NK-92 (cell line): ENCODE data around the gene CLK4.

Experiments
- DNase-seq: peaks from one replicate; lab custom pipeline; 2025; ENCODE audit not compliant: unreplicated experiment; lab: John Stamatoyannopoulos, UW

Gene CLK4

GRCh38 chr5:178637356-178638074 is 10.7 kb upstream of the CLK4 start:
- DNase-seq = no peak

DNA sequence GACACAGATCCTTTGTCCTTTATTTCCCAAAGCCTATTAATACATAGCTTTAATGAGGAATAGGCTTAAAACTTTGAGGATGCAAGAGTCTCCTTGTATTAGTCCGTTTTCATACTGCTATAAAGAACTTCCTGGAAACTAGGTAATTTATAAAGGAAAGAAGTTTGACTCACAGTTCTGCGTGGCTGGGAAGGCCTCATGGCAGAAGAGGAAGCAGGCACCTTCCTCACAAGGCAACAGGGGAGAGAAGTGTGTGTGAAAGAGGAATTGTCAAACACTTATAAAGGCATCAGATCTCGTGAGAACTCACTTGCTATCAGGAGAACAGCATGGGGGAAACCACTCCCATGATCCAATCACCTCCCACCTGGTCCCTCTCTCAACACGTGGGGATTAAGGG is 5.4 kb upstream of the CLK4 start:
- no peak for DNase-seq

DNA sequence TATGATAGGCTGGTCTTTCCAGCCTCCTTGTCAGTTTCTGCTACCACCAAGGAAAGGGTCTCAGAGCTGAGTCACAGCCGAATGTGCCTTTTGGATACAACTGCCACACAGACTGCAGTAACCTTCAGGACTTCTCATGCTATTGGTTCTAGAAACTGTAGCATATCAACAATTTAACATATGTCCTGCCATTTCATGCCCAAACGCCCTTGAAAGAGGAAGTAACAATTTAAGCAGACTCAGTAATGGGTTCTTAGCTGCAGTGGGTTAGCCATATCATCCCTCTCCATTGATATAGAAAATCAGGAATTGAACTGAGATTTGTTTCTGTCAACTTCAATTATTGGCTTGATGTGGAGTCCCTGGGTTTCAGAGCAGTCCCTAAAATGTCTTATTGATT is 4.1 kb upstream of the CLK4 start:
- DNase-seq = no peak

- DNase-seq = no peak
These were observed 3.7 kb upstream of the CLK4 start for GRCh38 chr5:178630475-178630930.

GRCh38 chr5:178627259-178627598 is 379 bp upstream of the CLK4 start:
- no peak for DNase-seq

GRCh38 chr5:178625679-178626483 is 969 bp downstream of the CLK4 start:
- DNase-seq = no peak

- DNase-seq = no peak
These were observed 2.0 kb downstream of the CLK4 start for GRCh38 chr5:178624631-178625546.

- no peak for DNase-seq
These were observed 4.1 kb downstream of the CLK4 start for GRCh38 chr5:178622679-178623247.

- DNase-seq = no peak
These were observed 7.5 kb downstream of the CLK4 start for GRCh38 chr5:178619390-178619789.

DNA sequence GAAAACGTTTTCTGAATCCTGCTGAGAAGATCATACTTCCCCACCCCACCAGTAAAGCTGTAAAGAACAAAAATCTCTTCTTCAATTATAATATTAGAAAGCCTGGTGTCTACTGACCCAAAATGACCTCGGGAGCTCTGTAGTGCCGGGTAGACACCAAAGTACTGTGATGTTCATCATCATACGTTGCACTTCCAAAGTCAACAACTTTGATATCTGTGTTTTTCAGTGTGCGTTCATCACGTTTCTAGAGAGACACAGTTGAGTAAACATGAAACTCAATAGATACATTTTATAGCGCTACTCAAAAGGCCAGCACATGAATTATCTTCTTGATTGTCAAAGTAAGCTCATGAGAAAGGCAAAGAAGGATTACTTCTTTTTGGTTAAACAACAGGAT is 14.6 kb downstream of the CLK4 start:
- no peak for DNase-seq

GRCh38 chr5:178606269-178606668 is 20.6 kb downstream of the CLK4 start:
- no peak for DNase-seq

DNA sequence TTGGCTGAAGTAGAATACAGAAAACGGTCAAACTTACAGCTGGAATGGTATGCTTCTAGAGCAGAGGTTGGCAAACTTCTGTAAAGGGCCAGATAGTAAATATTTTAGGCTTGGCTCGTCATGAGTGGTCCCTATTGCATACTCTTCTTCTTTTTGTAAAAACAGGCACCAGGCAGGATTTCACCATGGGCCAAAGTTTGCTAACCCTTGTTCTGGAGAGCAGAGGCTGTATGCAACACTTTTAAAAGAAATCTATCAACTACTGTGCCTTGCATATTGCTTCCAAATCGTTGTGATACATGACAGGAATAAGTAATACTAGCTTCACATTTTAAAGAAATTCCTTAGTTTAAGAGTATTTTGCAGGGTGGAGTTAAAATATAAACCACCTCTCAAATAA is 21.1 kb downstream of the CLK4 start:
- DNase-seq = no peak

GRCh38 chr5:178602752-178603151 is 24.1 kb downstream of the CLK4 start:
- no peak for DNase-seq

GRCh38 chr5:178595750-178596149 is 31.1 kb downstream of the CLK4 start:
- no peak for DNase-seq

DNA sequence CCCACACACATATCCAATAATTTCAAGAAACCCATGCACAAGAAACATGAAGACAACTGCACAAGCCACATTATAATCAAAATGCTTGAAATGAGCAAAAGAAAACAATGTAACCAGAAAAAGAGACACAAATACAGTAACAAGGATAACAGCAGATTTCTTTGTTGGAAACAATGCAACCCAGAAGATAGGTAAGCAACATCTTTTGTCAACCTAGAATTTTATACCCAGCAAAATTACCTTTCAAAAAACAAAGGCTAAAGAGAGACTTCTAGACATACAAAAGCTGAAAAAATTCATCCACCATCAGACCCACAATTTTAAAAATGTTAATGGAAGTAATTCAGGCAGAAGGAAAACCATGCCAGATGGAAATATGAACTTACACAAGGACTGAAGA is 31.7 kb downstream of the CLK4 start:
- DNase-seq = no peak

DNA sequence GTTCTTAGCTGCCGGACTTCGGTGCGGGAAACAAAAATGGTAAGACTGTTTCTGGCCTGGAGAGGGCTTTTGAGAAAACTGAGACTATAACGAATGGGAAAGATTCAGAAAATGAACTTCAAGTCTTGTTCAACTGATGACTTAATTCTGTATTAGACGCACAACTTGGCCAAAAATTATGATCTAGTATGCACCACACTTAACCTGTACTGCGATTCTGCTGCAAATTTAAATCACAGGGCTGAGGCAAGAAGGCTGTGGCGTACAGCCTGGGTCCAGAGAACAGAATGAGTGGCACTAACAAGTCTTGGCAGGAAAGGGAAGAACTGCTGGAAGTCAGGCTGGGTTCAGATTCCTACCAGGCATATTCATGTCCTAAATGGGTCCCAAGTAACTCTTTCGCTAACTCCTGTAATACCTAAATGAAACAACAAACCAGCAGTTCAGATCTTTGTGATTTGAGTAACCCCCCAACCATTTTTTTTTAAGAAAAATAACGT is 35.9 kb downstream of the CLK4 start:
- no peak for DNase-seq

GRCh38 chr5:178590141-178590923 is 36.5 kb downstream of the CLK4 start, which contains the start of gene COL23A1:
COL23A1 (minus strand) TSS chr5:178590393.
- no peak for DNase-seq

GRCh38 chr5:178589180-178590140 is 37.4 kb downstream of the CLK4 start:
- no peak for DNase-seq

GRCh38 chr5:178588769-178589168 is 38.1 kb downstream of the CLK4 start:
- no peak for DNase-seq
